PC-3 (cell line): ENCODE data around the gene UNK.

Source experiments
- EZH2 ChIP-seq: fragments of 300-600 bp; sonication (generic); IDR thresholded peaks from one replicate; pipeline ENCODE4 v1.6.1; 2017; ENCODE audit warnings: antibody characterized with exemption, mild to moderate bottlenecking, low read length; ENCODE audit not compliant: unreplicated experiment
- EZH2phosphoT487 ChIP-seq: fragments of 300-600 bp; sonication (generic); IDR thresholded peaks from 2 replicates; pipeline ENCODE4 v1.6.1; 2018; ENCODE audit warnings: mild to moderate bottlenecking, antibody characterized with exemption, low read length, borderline replicate concordance
- TF ChIP-seq, protein P1 (sequence below): fragments of 300-600 bp; sonication (generic); conservative IDR thresholded peaks from 2 replicates; pipeline ENCODE4 v1.5.1; 2017; ENCODE audit warnings: antibody characterized with exemption, low read depth, mild to moderate bottlenecking, low read length

GRCh38 chr17:75845058-75845711 lies 60.6 kb downstream of the UNK start:
- TF ChIP-seq, protein P1, sequence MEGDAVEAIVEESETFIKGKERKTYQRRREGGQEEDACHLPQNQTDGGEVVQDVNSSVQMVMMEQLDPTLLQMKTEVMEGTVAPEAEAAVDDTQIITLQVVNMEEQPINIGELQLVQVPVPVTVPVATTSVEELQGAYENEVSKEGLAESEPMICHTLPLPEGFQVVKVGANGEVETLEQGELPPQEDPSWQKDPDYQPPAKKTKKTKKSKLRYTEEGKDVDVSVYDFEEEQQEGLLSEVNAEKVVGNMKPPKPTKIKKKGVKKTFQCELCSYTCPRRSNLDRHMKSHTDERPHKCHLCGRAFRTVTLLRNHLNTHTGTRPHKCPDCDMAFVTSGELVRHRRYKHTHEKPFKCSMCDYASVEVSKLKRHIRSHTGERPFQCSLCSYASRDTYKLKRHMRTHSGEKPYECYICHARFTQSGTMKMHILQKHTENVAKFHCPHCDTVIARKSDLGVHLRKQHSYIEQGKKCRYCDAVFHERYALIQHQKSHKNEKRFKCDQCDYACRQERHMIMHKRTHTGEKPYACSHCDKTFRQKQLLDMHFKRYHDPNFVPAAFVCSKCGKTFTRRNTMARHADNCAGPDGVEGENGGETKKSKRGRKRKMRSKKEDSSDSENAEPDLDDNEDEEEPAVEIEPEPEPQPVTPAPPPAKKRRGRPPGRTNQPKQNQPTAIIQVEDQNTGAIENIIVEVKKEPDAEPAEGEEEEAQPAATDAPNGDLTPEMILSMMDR: peak; percentile 89
- TF ChIP-seq EZH2phosphoT487: no peak
- no peak for TF ChIP-seq EZH2
